GM23248 (cell line): ENCODE measurements around the gene SLC45A3. TPM values are rescaled to one million over a fixed set of nuclear protein-coding genes. Genes with fewer than 3 reads are reported as not detected.
A peak's percentile ranks its signal among the peaks of the same experiment; 100 is the strongest.
"Not testable (repeated sequence)": the region's sequence is repeated elsewhere in the genome, so short reads cannot be mapped to it uniquely, and the experiment has no call there.

Experiments
- DNase-seq: peaks from one replicate; pipeline ENCODE4 v3.0.0-alpha.2; 2015
- H2AFZ ChIP-seq: fragments of 200-600 bp; sonication (generic); 2 replicates; pipeline ENCODE4 v1.6.1; 2016; ENCODE audit warnings: antibody characterized with exemption
- H3F3A ChIP-seq: fragments of 200-600 bp; sonication (generic); 2 replicates; pipeline ENCODE4 v1.6.1; 2016; ENCODE audit warnings: mild to moderate bottlenecking, antibody characterized with exemption, mixed run types; ENCODE audit not compliant: insufficient read depth
- H3K27ac ChIP-seq: fragments of 200-600 bp; sonication (generic); 2 replicates; pipeline ENCODE4 v1.5.1; 2016; ENCODE audit warnings: mild to moderate bottlenecking
- H3K27me3 ChIP-seq: fragments of 200-600 bp; sonication (generic); replicated peaks from 2 replicates; pipeline ENCODE4 v1.6.1; 2016; ENCODE audit warnings: mild to moderate bottlenecking; ENCODE audit not compliant: insufficient read depth
- H3K36me3 ChIP-seq: fragments of 200-600 bp; sonication (generic); 2 replicates; pipeline ENCODE4 v1.6.1; 2016; ENCODE audit warnings: low read depth, mild to moderate bottlenecking
- H3K4me1 ChIP-seq: fragments of 200-600 bp; sonication (generic); 2 replicates; pipeline ENCODE4 v1.6.1; 2016; ENCODE audit warnings: mild to moderate bottlenecking; ENCODE audit not compliant: insufficient read depth
- H3K4me2 ChIP-seq: fragments of 200-600 bp; sonication (generic); one replicate; pipeline ENCODE4 v1.6.1; 2016; ENCODE audit warnings: mild to moderate bottlenecking; ENCODE audit not compliant: unreplicated experiment
- H3K4me3 ChIP-seq: fragments of 200-600 bp; sonication (generic); 2 replicates; pipeline ENCODE4 v1.5.1; 2016; ENCODE audit warnings: mild to moderate bottlenecking
- H3K79me2 ChIP-seq: fragments of 200-600 bp; sonication (generic); 2 replicates; pipeline ENCODE4 v1.6.1; 2016; ENCODE audit warnings: mild to moderate bottlenecking; ENCODE audit not compliant: insufficient read depth
- H3K9ac ChIP-seq: fragments of 200-600 bp; sonication (generic); 2 replicates; pipeline ENCODE4 v1.6.1; 2016; ENCODE audit warnings: mild to moderate bottlenecking
- H3K9me2 ChIP-seq: fragments of 200-600 bp; sonication (generic); 2 replicates; pipeline ENCODE4 v1.6.1; 2016; ENCODE audit warnings: mixed run types, mild to moderate bottlenecking, moderate library complexity; ENCODE audit not compliant: insufficient read depth
- H3K9me3 ChIP-seq: fragments of 200-600 bp; sonication (generic); one replicate; pipeline ENCODE4 v1.6.1; 2017; ENCODE audit warnings: low read depth
- H4K20me1 ChIP-seq: fragments of 200-600 bp; sonication (generic); 2 replicates; pipeline ENCODE4 v1.6.0; 2016; ENCODE audit not compliant: insufficient read depth
- EZH2 ChIP-seq: fragments of 200-600 bp; sonication (generic); IDR thresholded peaks from 2 replicates; pipeline ENCODE4 v1.6.1; 2018; ENCODE audit warnings: antibody characterized with exemption, mild to moderate bottlenecking; ENCODE audit not compliant: insufficient read depth, poor library complexity, severe bottlenecking
- EZH2phosphoT487 ChIP-seq: fragments of 200-600 bp; sonication (generic); IDR thresholded peaks from 2 replicates; pipeline ENCODE4 v1.6.1; 2018; ENCODE audit warnings: antibody characterized with exemption, moderate library complexity, mild to moderate bottlenecking, low read depth; ENCODE audit not compliant: insufficient read depth
- WGBS, 2 experiments: methylation state at CpG; one replicate each; pipeline ENCODE4 v1.1.6; 2015 to 2017; ENCODE audit warnings: low lambda C conversion rate in 2 of 2, low coverage in 1 of 2; ENCODE audit errors: missing lambda C conversion rate in 2 of 2; 5-methylcytosine and 5-hydroxymethylcytosine counted together
- in situ Hi-C: fragments of 300-500 bp; cut with MboI; formaldehyde crosslinking; loops from 2 replicates; pipeline ENCODE4 v1.15.0; 2020
- polyA plus RNA-seq: library from polyadenylated mRNA; unstranded; fragments of >200 nt; fragmentation: Nextera tagmentation; extraction: Ambion mirVana; gene quantifications from 2 replicates; pipeline ENCODE4 v1.2.1, GENCODE V29; 2016
- total RNA-seq: library from RNA; depleted of rRNA; stranded (reverse); fragments of >200 nt; shearing (Covaris generic); gene quantifications from 2 replicates; pipeline ENCODE4 v1.2.3, GENCODE V29; 2014

Gene SLC45A3
- total and polyA plus RNA-seq, 2 experiments from 2014 or later: 0.38 to 1.2 TPM

DNA sequence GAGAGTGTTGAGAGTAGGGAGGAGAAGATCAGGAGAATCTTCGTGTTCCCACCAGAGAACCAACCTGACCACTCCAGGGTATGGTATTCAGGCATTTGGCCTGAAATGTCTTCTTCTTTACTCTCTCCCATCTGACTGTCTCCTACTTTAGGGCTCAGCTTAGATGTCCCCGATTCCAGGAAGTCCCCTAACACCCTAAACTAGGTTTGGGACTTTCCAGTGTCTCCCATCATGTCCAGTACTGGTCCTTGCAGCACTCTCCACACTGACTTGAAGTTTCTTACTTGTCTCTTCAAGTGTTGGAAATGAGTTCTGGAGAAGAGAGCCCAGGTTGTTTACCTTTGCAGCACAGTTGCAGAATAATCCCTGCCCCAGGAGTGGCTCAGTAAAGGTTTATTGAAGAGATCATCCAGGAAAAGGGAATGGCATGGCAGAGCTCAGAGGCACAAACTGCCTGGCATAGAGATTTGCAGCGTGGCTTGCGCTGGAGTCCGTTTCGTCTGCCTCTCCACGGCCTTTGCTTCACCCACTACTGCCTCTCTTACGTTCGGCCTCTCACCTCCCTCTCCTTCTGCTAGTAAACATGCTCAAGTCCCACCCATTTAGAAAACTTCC, 42.3 kb downstream of the SLC45A3 start:
- Histone ChIP-seq H3K4me1 (peaks cover 17% of the 10 kb centered on the region), H3K4me3 (no peak overlapping the region), H3K9me3 (no peaks in the 10 kb centered on the region), H3K27me3 (no peaks in the 10 kb centered on the region), H3K36me3 (no peaks in the 10 kb centered on the region), H3K79me2 (no peaks in the 10 kb centered on the region), H2AFZ (no peak overlapping the region), H3K27ac (no peak overlapping the region), H3K4me2 (no peak overlapping the region), H3K9ac (no peak overlapping the region), H4K20me1 (no peaks in the 10 kb centered on the region), H3F3A (peaks cover 18% of the 10 kb centered on the region), H3K9me2 (no peaks in the 10 kb centered on the region)
- WGBS, 2 experiments: 87 to 89% methylated on average over 9 of the region's 9 CpGs
- in situ Hi-C loops: no loop called here
- TF ChIP-seq EZH2 (no peak), EZH2phosphoT487 (no peak)
- DNase-seq: no peak

- Histone ChIP-seq H3K4me1 (peaks cover 23% of the 10 kb centered on the region), H3K36me3 (no peaks in the 10 kb centered on the region), H3K79me2 (no peaks in the 10 kb centered on the region), H2AFZ (peak overlapping the region; percentile 81), H3K9ac (no peak overlapping the region), H3K9me3 (no peaks in the 10 kb centered on the region), H3K27me3 (no peaks in the 10 kb centered on the region), H3F3A (peaks cover 27% of the 10 kb centered on the region), H3K4me2 (peak overlapping the region; percentile 71), H3K4me3 (peak overlapping the region; percentile 61), H3K9me2 (no peaks in the 10 kb centered on the region), H4K20me1 (no peaks in the 10 kb centered on the region), H3K27ac (no peak overlapping the region)
- peak; percentile 31 for DNase-seq
- WGBS, 2 experiments: 2 to 11% methylated on average over 4 of the region's 4 CpGs
- TF ChIP-seq EZH2: no peak
- TF ChIP-seq EZH2phosphoT487: no peak
- in situ Hi-C loops: no loop called here
Observed at GRCh38 chr1:205636732-205637131, 43.6 kb downstream of the SLC45A3 start.

DNA sequence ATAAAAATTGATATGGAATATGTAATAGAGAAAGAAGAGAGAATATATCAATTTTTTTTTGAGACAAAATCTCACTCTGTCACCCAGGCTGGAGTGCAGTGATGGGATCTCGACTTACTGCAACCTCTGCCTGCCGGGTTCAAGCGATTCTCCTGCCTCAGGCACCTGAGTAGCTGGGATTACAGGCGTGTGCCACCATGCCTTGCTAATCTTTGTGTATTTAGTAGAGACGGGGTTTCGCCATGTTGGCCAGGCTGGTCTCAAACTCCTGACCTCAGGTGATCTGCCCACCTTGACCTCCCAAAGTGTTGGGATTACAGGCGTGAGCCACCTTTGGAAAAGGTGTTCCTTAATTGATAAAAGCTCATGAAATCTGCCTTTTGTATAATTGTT, 44.2 kb downstream of the SLC45A3 start:
- H3K4me2 ChIP-seq, in situ Hi-C loops, H3K36me3 ChIP-seq, H3K27ac ChIP-seq, H2AFZ ChIP-seq, DNase-seq, H3K4me3 ChIP-seq, H3K9me3 ChIP-seq, H3K79me2 ChIP-seq, H3K27me3 ChIP-seq, H3K9ac ChIP-seq, H4K20me1 ChIP-seq, H3K9me2 ChIP-seq: not testable (repeated sequence)
- WGBS, 2 experiments: 76 to 79% methylated on average over 7 of the region's 7 CpGs
- H3F3A ChIP-seq: peaks cover 27% of the 10 kb centered on the region
- peaks cover 23% of the 10 kb centered on the region for H3K4me1 ChIP-seq

DNA sequence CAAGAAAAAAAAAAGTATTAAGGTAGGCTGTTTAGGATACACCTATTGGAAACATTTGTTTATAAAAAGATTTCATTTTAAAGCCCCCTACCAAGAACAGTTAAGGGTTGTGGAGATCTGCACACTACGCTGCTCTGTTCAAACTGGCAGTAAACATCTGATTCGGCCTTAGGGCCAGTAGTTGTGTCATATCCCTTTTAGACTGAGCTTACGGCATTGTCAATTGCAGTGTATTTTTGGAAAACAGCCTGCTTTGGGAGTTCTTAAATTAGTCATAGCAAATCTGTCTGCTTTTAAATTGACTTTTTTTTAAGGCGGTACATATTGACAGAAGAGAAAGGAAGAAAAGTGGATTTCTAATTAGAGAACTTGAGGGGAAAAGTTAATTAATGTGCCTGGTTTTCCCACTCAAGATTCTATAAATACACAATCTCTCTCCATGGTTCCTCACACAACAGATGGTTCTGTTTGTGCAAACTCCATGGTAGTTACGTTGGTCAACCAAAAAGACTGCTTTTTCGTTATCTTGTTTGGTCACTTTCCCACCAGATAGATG, 46.8 kb downstream of the SLC45A3 start:
- peak overlapping the region; percentile 22; the same call in 1 of the 2 replicates for H3K4me3 ChIP-seq
- H3F3A ChIP-seq: peaks cover 39% of the 10 kb centered on the region
- H3K36me3 ChIP-seq: no peaks in the 10 kb centered on the region
- H3K4me1 ChIP-seq: peaks cover 36% of the 10 kb centered on the region
- peak overlapping the region; percentile 34 for H2AFZ ChIP-seq
- H3K9me2 ChIP-seq: no peaks in the 10 kb centered on the region
- no peaks in the 10 kb centered on the region for H4K20me1 ChIP-seq
- DNase-seq: peak; percentile 93
- in situ Hi-C loops: no loop called here
- H3K79me2 ChIP-seq: peaks cover 27% of the 10 kb centered on the region
- peak overlapping the region; percentile 91; the same call in 1 of the 2 replicates for H3K9ac ChIP-seq
- H3K9me3 ChIP-seq: no peaks in the 10 kb centered on the region
- 16 to 24% methylated on average over 6 of the region's 6 CpGs for WGBS, 2 experiments
- peak overlapping the region; percentile 94 for H3K27ac ChIP-seq
- no peak overlapping the region for H3K4me2 ChIP-seq
- TF ChIP-seq EZH2: no peak
- no peak for TF ChIP-seq EZH2phosphoT487
- H3K27me3 ChIP-seq: no peaks in the 10 kb centered on the region
